Fibroblast of the aortic adventitia (primary cell): ENCODE results near the gene DENND2A. TPM values are rescaled to one million over a fixed set of nuclear protein-coding genes. Genes with fewer than 3 reads are reported as not detected.

Experiments
- DNase-seq: peaks from one replicate; pipeline ENCODE4 v3.0.0-alpha.2; 2010; ENCODE audit warnings: low read depth
- H3K4me3 ChIP-seq: 2 replicates; pipeline ENCODE4 v1.5.1; 2011; ENCODE audit warnings: low read depth, mild to moderate bottlenecking, control low read depth, low read length, moderate library complexity
- total RNA-seq: library from RNA; depleted of rRNA; stranded (reverse); fragments of >200 nt; gene quantifications from 2 replicates; pipeline ENCODE4 v1.2.3, GENCODE V29; 2012; ENCODE audit warnings: low replicate concordance
- TF ChIP-seq, protein P1 (sequence below): IDR thresholded peaks from 2 replicates; pipeline ENCODE4 v1.5.1; 2011; ENCODE audit warnings: mild to moderate bottlenecking, low read length, control low read depth, inconsistent platforms; ENCODE audit not compliant: insufficient read depth

DENND2A gene
- total RNA-seq, 1 donor: 17.7 TPM

DNA sequence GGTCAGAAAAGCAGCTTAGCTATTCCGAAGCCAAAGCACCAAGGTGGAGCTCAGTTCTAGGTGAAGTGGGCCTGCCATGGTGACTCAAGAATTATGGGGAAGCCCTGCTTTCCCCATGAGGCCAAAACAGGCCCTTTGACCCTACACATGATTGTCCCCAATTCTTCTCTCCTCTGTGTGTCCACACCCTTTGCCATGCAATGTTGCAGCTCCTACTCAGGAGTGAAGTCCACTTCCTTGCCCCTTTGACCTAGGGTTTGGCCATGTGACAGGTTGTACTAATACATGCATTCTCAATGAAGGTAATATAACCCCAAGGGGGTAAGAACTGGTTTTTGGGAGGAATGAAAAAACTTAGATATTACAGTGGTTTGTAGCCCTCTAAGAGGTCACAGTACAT lies 93.7 kb downstream of the DENND2A start:
- DNase-seq: no peak
- TF ChIP-seq, protein P1, sequence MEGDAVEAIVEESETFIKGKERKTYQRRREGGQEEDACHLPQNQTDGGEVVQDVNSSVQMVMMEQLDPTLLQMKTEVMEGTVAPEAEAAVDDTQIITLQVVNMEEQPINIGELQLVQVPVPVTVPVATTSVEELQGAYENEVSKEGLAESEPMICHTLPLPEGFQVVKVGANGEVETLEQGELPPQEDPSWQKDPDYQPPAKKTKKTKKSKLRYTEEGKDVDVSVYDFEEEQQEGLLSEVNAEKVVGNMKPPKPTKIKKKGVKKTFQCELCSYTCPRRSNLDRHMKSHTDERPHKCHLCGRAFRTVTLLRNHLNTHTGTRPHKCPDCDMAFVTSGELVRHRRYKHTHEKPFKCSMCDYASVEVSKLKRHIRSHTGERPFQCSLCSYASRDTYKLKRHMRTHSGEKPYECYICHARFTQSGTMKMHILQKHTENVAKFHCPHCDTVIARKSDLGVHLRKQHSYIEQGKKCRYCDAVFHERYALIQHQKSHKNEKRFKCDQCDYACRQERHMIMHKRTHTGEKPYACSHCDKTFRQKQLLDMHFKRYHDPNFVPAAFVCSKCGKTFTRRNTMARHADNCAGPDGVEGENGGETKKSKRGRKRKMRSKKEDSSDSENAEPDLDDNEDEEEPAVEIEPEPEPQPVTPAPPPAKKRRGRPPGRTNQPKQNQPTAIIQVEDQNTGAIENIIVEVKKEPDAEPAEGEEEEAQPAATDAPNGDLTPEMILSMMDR: no peak
- no peak overlapping the region for H3K4me3 ChIP-seq

DNA sequence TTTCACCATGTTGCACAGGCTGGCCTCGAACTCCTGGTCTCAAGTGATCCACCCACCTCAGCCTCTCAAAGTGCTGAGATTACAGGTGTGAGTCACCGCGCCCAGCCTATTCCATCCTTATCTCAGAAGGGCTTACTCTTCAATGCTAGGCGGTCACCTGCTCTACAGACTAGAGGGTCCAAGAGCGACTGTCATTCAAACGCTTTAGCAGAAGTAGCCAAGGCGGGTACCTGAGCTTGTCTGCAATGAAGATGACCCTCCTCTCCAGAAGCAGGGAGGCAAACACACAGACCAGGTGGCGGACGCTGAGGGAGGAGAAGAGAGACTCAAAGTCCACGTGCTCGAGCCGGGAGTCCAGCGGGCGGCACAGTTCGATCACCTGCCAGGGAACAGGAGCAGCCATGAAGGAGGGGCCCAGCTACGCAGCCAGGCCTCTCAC lies 96.2 kb downstream of the DENND2A start:
- no peak overlapping the region for H3K4me3 ChIP-seq
- no peak for DNase-seq
- TF ChIP-seq, protein P1: no peak

DNA sequence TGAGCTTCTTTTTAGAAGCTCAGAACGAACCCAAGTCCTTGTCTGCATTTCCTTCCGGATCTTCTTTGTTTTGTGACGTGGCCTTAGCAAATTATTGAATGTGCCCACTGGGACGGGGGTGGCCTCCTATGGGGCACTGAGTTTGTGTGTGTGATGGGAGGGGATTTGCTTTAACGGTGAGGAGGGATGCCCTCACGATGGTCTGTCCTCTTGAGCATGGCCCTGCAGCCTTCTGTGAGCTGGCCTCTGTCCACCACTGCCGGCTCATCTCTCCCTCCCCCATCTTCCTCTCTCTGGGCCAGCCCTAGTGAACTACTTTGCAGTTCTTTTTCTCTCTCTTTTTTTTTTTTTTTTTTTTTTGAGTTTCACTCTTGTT lies 98.4 kb downstream of the DENND2A start:
- TF ChIP-seq, protein P1: no peak
- DNase-seq: peak; percentile 79
- peak overlapping the region; percentile 41 for H3K4me3 ChIP-seq

DNA sequence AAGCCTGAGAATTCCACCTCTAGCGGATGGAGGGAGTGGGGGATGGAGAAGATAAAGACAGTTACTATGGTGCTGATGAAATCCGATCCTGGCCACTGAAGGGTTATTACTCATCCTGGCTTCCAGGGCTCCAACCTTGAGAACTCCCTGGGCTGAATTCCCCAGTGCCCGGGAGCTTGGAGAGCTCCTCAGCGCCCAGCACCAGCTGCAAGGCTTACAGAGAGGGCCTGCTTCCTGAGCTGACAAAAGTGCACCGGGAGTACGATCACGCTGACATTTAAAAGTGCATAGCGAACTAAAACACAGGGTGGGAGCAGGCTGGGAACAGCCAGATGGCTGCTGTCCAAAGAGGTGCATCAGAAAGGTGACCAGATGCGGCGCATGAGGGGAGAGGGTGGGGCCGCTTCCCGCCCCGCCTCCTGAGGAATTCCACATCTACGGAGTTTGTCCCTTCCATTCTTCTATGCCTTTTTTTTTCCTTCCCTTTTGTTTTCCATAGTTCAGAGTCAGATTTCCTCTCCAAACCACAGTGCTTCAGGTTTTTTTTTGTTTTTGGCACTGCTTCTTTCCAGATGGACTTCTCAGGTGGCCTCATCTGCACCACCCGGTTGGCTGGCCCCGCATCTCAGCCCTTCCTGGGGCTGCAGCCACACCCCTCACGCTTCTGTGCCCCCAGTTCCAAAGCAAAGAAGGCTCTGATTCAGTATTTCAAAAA lies 98.9 kb downstream of the DENND2A start:
- peak; percentile 95 for DNase-seq
- peak overlapping the region; percentile 51 for H3K4me3 ChIP-seq
- TF ChIP-seq, protein P1: no peak

DNA sequence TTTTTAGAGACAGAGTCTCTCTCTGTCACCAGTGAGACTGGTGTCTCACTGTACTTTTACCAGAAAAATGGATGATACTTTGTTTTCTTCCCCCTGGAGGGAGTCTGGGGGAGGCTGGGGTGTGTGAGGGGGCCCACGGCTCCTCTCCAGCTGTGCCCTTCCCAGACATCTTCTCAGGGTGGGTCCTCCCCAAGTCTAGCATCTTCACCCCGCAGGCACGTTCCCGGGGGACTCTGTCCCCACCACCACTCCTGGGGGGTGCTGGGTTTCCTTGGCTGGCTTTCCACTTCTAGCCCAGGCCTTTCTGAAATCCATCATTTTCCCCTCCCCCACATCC lies 99.5 kb downstream of the DENND2A start:
- no peak for DNase-seq
- H3K4me3 ChIP-seq: no peak overlapping the region
- TF ChIP-seq, protein P1: no peak

DNA sequence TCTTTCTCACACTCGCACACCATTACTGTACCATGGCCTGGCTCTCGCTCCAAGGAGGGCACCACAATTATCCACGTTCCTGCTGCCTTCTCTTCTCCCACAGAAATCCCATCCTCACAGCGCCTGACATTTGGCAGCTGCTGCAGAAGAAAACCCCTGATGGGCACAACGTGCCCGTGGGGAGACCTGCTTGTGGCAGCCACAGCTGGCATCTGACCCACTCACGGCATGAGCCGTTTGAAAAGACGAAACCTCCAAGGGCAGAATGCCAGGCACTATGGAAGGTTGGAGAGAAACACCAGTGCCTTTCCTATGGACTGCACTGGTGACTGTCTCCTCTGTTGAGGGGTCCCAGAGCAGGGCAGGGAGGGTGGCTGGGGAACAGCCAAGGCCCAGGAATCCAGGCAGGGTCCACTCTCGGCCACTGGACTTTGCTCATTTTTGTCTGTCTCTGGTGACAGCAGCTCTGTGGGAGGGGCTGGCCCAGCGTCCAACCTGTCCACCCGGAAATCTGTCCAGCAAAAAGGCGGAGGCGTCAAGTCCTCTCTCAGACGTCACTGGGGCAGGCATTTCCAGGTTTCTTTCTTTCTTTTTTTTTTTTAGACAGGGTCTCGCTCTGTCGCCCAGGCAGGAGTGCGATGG lies 100.4 kb downstream of the DENND2A start:
- H3K4me3 ChIP-seq: no peak overlapping the region
- no peak for DNase-seq
- TF ChIP-seq, protein P1: no peak
